Vagina (tissue), 2 donors: Measurements from ENCODE around the gene VDR. TPM values are rescaled to one million over a fixed set of nuclear protein-coding genes. Genes with fewer than 3 reads are reported as not detected.

Experiments
- DNase-seq, 2 donors: peaks; one replicate each; pipeline ENCODE4 v3.0.0-alpha.2; 2017; ENCODE audit errors: extremely low spot score in 2 of 2
- H3K27ac ChIP-seq: fragments of 200-600 bp; sonication (generic); one replicate; pipeline ENCODE4 v1.5.1; 2019
- H3K27me3 ChIP-seq: fragments of 200-600 bp; sonication (generic); one replicate; pipeline ENCODE4 v1.5.1; 2019
- H3K36me3 ChIP-seq, 2 donors: fragments of 200-600 bp; sonication (generic); one replicate each; pipeline ENCODE4 v1.5.1; 2017 to 2019
- H3K4me1 ChIP-seq: fragments of 200-600 bp; sonication (generic); one replicate; pipeline ENCODE4 v1.5.1; 2019
- H3K4me3 ChIP-seq, 2 donors: fragments of 200-600 bp; sonication (generic); 1 replicate in 1 of 2; 2 replicates in 1 of 2; pipeline ENCODE4 v1.5.1; 2016 to 2019
- H3K9me3 ChIP-seq: fragments of 200-600 bp; sonication (generic); one replicate; pipeline ENCODE4 v1.5.1; 2019
- CTCF ChIP-seq, 3 experiments: fragments of 450-650 bp in 2 of 3; fragments of 200-600 bp in 1 of 3; sonication (generic) in 1 of 3; IDR thresholded peaks; one replicate each; pipeline ENCODE4 v1.5.1; 2017 to 2019; ENCODE audit warnings: antibody characterized with exemption in 3 of 3, mild to moderate bottlenecking in 2 of 3, moderate library complexity in 2 of 3
- POLR2A ChIP-seq, 2 donors: fragments of 450-650 bp; IDR thresholded peaks; one replicate each; pipeline ENCODE4 v1.6.1; 2017; ENCODE audit warnings: antibody characterized with exemption in 2 of 2, mild to moderate bottlenecking in 2 of 2, moderate library complexity in 2 of 2
- POLR2AphosphoS5 ChIP-seq, 2 donors: sonication (generic); formaldehyde crosslinking; IDR thresholded peaks; one replicate each; pipeline ENCODE4 v1.9.0; 2017; ENCODE audit warnings: antibody characterized with exemption in 2 of 2, mild to moderate bottlenecking in 2 of 2, low read depth in 1 of 2; ENCODE audit not compliant: insufficient read depth in 1 of 2
- intact Hi-C: fragments of 100-400 bp; cut with DNase I; formaldehyde crosslinking; loops from one replicate; pipeline ENCODE4 v1.15.1; 2023
- total RNA-seq: library from RNA; depleted of rRNA; stranded (reverse); fragments of >200 nt; gene quantifications from one replicate; pipeline ENCODE4 v1.2.3, GENCODE V29; 2016

The VDR gene
- total RNA-seq, 1 donor from 2014 or later: 23.6 TPM

- peak in 1 of 2 donors; percentile 79 for DNase-seq
- TF ChIP-seq POLR2A (IDR thresholded peaks at IDR 0.05): no peak
- TF ChIP-seq CTCF (IDR thresholded peaks at IDR 0.05): no peak
- no peak for TF ChIP-seq POLR2AphosphoS5 (IDR thresholded peaks at IDR 0.05; ENCODE audit: insufficient read depth in 1 of 2, low read depth in 1 of 2)
- Histone ChIP-seq H3K27me3 (no peaks in the 10 kb centered on the region), H3K36me3 (no peaks in the 10 kb centered on the region), H3K27ac (no peak overlapping the region), H3K4me3 (no peak overlapping the region), H3K4me1 (peaks cover under 1% of the 10 kb centered on the region), H3K9me3 (no peaks in the 10 kb centered on the region)
- intact Hi-C loops: no loop called here
Measured at GRCh38 chr12:47943623-47944340, 39.0 kb upstream of the VDR start.

- intact Hi-C loops: no loop called here
- TF ChIP-seq POLR2A (IDR thresholded peaks at IDR 0.05) (no peak), CTCF (IDR thresholded peaks at IDR 0.05) (no peak), POLR2AphosphoS5 (IDR thresholded peaks at IDR 0.05; ENCODE audit: insufficient read depth in 1 of 2, low read depth in 1 of 2) (no peak)
- peak in 1 of 2 donors; percentile 80 for DNase-seq
Measured at GRCh38 chr12:47942614-47943225, 37.9 kb upstream of the VDR start.

GRCh38 chr12:47941871-47942613, 37.2 kb upstream of the VDR start:
- no peaks in the 10 kb centered on the region for H3K27me3 ChIP-seq
- DNase-seq: no peak
- H3K9me3 ChIP-seq: no peaks in the 10 kb centered on the region
- no peak overlapping the region for H3K27ac ChIP-seq
- no peaks in the 10 kb centered on the region for H3K36me3 ChIP-seq
- no peaks in the 10 kb centered on the region for H3K4me1 ChIP-seq
- no peak overlapping the region for H3K4me3 ChIP-seq
- intact Hi-C loops: no loop called here
- TF ChIP-seq CTCF (IDR thresholded peaks at IDR 0.05) (no peak), POLR2AphosphoS5 (IDR thresholded peaks at IDR 0.05; ENCODE audit: insufficient read depth in 1 of 2, low read depth in 1 of 2) (no peak), POLR2A (IDR thresholded peaks at IDR 0.05) (no peak)

More at GRCh38 chr12:47942614-47943225, 37.9 kb upstream of the VDR start:
- Histone ChIP-seq H3K27me3 (no peaks in the 10 kb centered on the region), H3K36me3 (no peaks in the 10 kb centered on the region), H3K27ac (no peak overlapping the region), H3K9me3 (no peaks in the 10 kb centered on the region), H3K4me1 (no peaks in the 10 kb centered on the region), H3K4me3 (no peak overlapping the region)

- no peaks in the 10 kb centered on the region for H3K27me3 ChIP-seq
- no peak overlapping the region for H3K27ac ChIP-seq
- intact Hi-C loops: no loop called here
- no peak for DNase-seq
- H3K4me3 ChIP-seq: no peak overlapping the region
- no peaks in the 10 kb centered on the region for H3K4me1 ChIP-seq
- no peak for TF ChIP-seq CTCF (IDR thresholded peaks at IDR 0.05)
- no peak for TF ChIP-seq POLR2A (IDR thresholded peaks at IDR 0.05)
- TF ChIP-seq POLR2AphosphoS5 (IDR thresholded peaks at IDR 0.05; ENCODE audit: insufficient read depth in 1 of 2, low read depth in 1 of 2): no peak
- H3K36me3 ChIP-seq: no peaks in the 10 kb centered on the region
- no peaks in the 10 kb centered on the region for H3K9me3 ChIP-seq
Measured at GRCh38 chr12:47941475-47941780, 36.6 kb upstream of the VDR start.
